ENCODE results near the gene PTGDR. TPM values are rescaled to one million over a fixed set of nuclear protein-coding genes. Genes with fewer than 3 reads are reported as not detected.

Gene PTGDR
- total and polyA plus RNA-seq, 2 experiments from 2014 or later = 0.06 TPM; not detected in 1

- Mint-ChIP-seq H3K27ac (no peak overlapping the region), H3K27me3 (ENCODE audit: insufficient read depth, low read depth, poor library complexity) (peaks cover 29% of the 10 kb centered on the region)
- DNase-seq (ENCODE audit: low spot score) = no peak
Observed at GRCh38 chr14:52310541-52310940, 43.0 kb downstream of the PTGDR start.

More at GRCh38 chr14:52310541-52310940, 43.0 kb downstream of the PTGDR start:
- Mint-ChIP-seq H3K9me3 (peaks cover 3% of the 10 kb centered on the region; the same call in 1 of the 3 replicates), H3K36me3 (ENCODE audit: low read depth) (no peaks in the 10 kb centered on the region; the same call in 2 of the 3 replicates), H3K4me1 (peaks cover 13% of the 10 kb centered on the region; the same call in 2 of the 3 replicates), H3K4me3 (no peak overlapping the region)
- ATAC-seq = no peak
- Histone ChIP-seq H3K4me2 (no peak overlapping the region), H3K4me3 (no peak overlapping the region), H3K27ac (ENCODE audit: low read depth) (no peak overlapping the region), H3K9me2 (ENCODE audit: insufficient read depth) (no peaks in the 10 kb centered on the region), H4K20me1 (replicated peaks; ENCODE audit: insufficient read depth) (no peaks in the 10 kb centered on the region), H2AFZ (no peak overlapping the region), H3K36me3 (ENCODE audit: insufficient read depth) (no peaks in the 10 kb centered on the region), H3K79me2 (replicated peaks; ENCODE audit: insufficient read depth) (no peaks in the 10 kb centered on the region), H3F3A (replicated peaks; ENCODE audit: low read depth) (no peaks in the 10 kb centered on the region; the same call in 1 of the 2 replicates), H3K4me1 (ENCODE audit: insufficient read depth) (peaks cover 9% of the 10 kb centered on the region), H3K27me3 (ENCODE audit: insufficient read depth) (peaks cover 39% of the 10 kb centered on the region)
- TF ChIP-seq ZNF331 (CRISPR knock-in tag; IDR thresholded peaks at IDR 0.05; ENCODE audit: low read depth) = no peak
- no peak for TF ChIP-seq ZNF114 (CRISPR knock-in tag; IDR thresholded peaks at IDR 0.05)
- TF ChIP-seq ZNF462 (CRISPR knock-in tag; IDR thresholded peaks at IDR 0.05) = no peak

Data from GM23338 (cell line).